ENCODE data around the gene ENOX2.

The ENOX2 gene

DNA sequence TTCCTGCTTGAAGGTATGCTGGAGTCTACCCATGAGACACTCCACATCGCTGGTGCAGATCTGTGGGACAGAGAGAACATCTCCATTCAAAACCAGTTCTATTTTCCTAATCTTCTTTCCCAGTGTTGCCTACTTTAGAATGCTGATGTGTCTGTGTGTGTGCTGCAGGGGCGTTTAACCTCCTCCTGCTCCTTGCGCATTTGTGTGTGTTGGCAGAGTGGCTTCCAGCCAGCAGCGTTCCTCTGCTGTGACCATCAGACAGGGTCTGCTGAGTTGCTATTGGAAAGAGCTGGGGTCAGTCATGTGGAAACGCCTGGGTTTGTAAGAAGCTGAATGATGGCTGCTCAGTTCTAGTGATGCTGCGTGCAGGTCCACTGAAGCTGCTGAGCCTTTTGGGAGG, 277.6 kb downstream of the ENOX2 start:
- TF ChIP-seq, protein P1, sequence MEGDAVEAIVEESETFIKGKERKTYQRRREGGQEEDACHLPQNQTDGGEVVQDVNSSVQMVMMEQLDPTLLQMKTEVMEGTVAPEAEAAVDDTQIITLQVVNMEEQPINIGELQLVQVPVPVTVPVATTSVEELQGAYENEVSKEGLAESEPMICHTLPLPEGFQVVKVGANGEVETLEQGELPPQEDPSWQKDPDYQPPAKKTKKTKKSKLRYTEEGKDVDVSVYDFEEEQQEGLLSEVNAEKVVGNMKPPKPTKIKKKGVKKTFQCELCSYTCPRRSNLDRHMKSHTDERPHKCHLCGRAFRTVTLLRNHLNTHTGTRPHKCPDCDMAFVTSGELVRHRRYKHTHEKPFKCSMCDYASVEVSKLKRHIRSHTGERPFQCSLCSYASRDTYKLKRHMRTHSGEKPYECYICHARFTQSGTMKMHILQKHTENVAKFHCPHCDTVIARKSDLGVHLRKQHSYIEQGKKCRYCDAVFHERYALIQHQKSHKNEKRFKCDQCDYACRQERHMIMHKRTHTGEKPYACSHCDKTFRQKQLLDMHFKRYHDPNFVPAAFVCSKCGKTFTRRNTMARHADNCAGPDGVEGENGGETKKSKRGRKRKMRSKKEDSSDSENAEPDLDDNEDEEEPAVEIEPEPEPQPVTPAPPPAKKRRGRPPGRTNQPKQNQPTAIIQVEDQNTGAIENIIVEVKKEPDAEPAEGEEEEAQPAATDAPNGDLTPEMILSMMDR (IDR thresholded peaks at IDR 0.05; ENCODE audit: low read depth, low read length, missing control alignments), result no peak
- H3K27me3 ChIP-seq (replicated peaks), result no peaks in the 10 kb centered on the region
- no peaks in the 10 kb centered on the region for H3K36me3 ChIP-seq (replicated peaks)
- in situ Hi-C loops (cut with HindIII; ENCODE audit: low pct_ligation_motif_present, low sequenced_read_pairs), result no loop called here
- DNase-seq, result no peak
- no peak overlapping the region for H3K4me3 ChIP-seq (ENCODE audit: low read depth, low read length)
- no peak overlapping the region for H3K27ac ChIP-seq

- H3K27ac ChIP-seq, result no peak overlapping the region
Observed at GRCh38 chrX:130623518-130623917, 279.5 kb downstream of the ENOX2 start.

DNA sequence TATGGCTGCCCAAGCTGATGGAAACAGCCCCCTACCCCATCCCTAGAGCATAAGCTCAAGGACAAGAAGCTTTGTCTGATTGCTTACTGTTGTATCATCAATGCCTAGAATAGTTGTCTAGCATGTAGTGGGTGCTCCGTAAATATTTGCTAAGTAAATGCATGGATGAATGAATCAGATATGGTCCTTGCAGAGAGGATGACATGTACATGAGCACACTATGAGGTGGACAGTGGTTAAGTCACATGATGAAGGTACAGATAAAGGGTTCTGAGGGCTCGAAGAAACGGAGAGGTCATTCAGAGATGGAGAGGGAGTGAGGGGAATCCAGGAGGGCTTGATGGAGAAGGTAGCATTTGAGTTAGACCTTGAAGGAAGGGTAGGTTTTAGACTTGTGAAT, 287.1 kb downstream of the ENOX2 start:
- TF ChIP-seq, protein P1 (IDR thresholded peaks at IDR 0.05; ENCODE audit: low read depth, low read length, missing control alignments), result no peak
- no peak overlapping the region for H3K27ac ChIP-seq
- no peaks in the 10 kb centered on the region for H3K36me3 ChIP-seq (replicated peaks)
- DNase-seq, result no peak
- in situ Hi-C loops (cut with HindIII; ENCODE audit: low pct_ligation_motif_present, low sequenced_read_pairs), result no loop called here
- H3K4me3 ChIP-seq (ENCODE audit: low read depth, low read length), result no peak overlapping the region
- H3K27me3 ChIP-seq (replicated peaks), result no peaks in the 10 kb centered on the region

More at GRCh38 chrX:130623518-130623917, 279.5 kb downstream of the ENOX2 start:
- H3K4me3 ChIP-seq (ENCODE audit: low read depth, low read length), result no peak overlapping the region
- TF ChIP-seq, protein P1 (IDR thresholded peaks at IDR 0.05; ENCODE audit: low read depth, low read length, missing control alignments), result no peak
- in situ Hi-C loops (cut with HindIII; ENCODE audit: low pct_ligation_motif_present, low sequenced_read_pairs), result no loop called here
- no peaks in the 10 kb centered on the region for H3K36me3 ChIP-seq (replicated peaks)
- DNase-seq, result no peak
- no peaks in the 10 kb centered on the region for H3K27me3 ChIP-seq (replicated peaks)

DNA sequence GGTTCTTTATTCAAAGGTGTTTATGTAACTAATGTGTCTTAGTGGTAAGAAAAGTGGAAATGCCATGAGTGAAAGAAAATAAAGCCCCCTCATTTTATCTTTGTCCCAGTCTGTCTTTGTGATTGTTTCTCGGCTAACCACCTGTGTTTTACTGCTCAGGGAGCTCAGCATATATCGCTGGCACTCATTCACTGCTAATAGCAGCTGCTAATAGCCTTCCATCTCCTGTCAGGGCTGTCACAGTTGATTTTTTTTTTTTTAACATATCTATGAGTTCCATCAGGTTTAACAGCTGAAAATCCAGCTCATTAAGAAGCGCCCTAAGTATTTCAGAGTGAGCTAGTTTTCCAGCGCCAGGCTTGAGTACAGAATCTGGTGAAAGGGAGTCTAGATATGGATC, 295.6 kb downstream of the ENOX2 start:
- TF ChIP-seq, protein P1 (IDR thresholded peaks at IDR 0.05; ENCODE audit: low read depth, low read length, missing control alignments), result no peak
- in situ Hi-C loops (cut with HindIII; ENCODE audit: low pct_ligation_motif_present, low sequenced_read_pairs), result no loop called here
- Histone ChIP-seq H3K36me3 (replicated peaks) (no peaks in the 10 kb centered on the region), H3K27ac (no peak overlapping the region), H3K27me3 (replicated peaks) (no peaks in the 10 kb centered on the region), H3K4me3 (ENCODE audit: low read depth, low read length) (no peak overlapping the region)
- no peak for DNase-seq

DNA sequence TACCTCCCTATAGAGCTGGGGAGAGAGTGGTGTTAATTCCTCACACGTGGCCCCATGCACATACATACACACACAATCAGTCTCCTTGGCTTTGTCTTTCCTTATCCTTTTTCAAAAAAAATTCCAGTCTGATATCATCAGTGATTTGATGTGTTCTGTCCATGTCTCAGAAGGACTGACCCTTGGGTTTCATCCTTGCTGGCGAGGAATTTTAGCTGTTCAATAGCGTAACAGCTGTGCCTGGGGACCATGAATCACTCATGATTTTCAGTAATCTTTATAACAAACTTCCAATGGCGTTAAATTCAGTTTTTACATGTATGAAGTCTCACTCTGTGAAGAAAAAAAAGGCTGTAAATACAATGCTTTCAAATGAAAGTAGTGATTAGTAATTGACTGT, 296.6 kb downstream of the ENOX2 start:
- Histone ChIP-seq H3K27ac (no peak overlapping the region), H3K36me3 (replicated peaks) (no peaks in the 10 kb centered on the region), H3K27me3 (replicated peaks) (no peaks in the 10 kb centered on the region), H3K4me3 (ENCODE audit: low read depth, low read length) (no peak overlapping the region)
- TF ChIP-seq, protein P1 (IDR thresholded peaks at IDR 0.05; ENCODE audit: low read depth, low read length, missing control alignments), result no peak
- in situ Hi-C loops (cut with HindIII; ENCODE audit: low pct_ligation_motif_present, low sequenced_read_pairs), result no loop called here
- DNase-seq, result no peak

GRCh38 chrX:130604882-130605281, 298.1 kb downstream of the ENOX2 start:
- in situ Hi-C loops (cut with HindIII; ENCODE audit: low pct_ligation_motif_present, low sequenced_read_pairs), result no loop called here
- no peaks in the 10 kb centered on the region for H3K27me3 ChIP-seq (replicated peaks)
- no peak for DNase-seq
- H3K36me3 ChIP-seq (replicated peaks), result no peaks in the 10 kb centered on the region
- H3K27ac ChIP-seq, result no peak overlapping the region
- no peak overlapping the region for H3K4me3 ChIP-seq (ENCODE audit: low read depth, low read length)
- TF ChIP-seq, protein P1 (IDR thresholded peaks at IDR 0.05; ENCODE audit: low read depth, low read length, missing control alignments), result no peak

Data from brain microvascular endothelial cell (primary cell).